Activated effector memory CD4-positive, alpha-beta T cell treated with Interleukin-2 at 50 U/mL for 16 hours (primary cell): ENCODE results near the gene AIF1.

Experiments
- DNase-seq: peaks from one replicate; pipeline ENCODE4 v3.0.0-alpha.2; 2020

Gene AIF1

GRCh38 chr6:31645325-31645724, 30.3 kb downstream of the AIF1 start:
- no peak for DNase-seq

GRCh38 chr6:31651602-31652191, 36.7 kb downstream of the AIF1 start:
- DNase-seq = no peak

GRCh38 chr6:31652925-31653724, 38.1 kb downstream of the AIF1 start:
- no peak for DNase-seq

GRCh38 chr6:31654574-31655348, 39.7 kb downstream of the AIF1 start:
- no peak for DNase-seq

GRCh38 chr6:31655349-31656237, 40.6 kb downstream of the AIF1 start, which contains the start of gene APOM:
APOM (plus strand) TSS chr6:31655894; CDS start chr6:31655967, 73 bp downstream.
- DNase-seq = no peak

DNA sequence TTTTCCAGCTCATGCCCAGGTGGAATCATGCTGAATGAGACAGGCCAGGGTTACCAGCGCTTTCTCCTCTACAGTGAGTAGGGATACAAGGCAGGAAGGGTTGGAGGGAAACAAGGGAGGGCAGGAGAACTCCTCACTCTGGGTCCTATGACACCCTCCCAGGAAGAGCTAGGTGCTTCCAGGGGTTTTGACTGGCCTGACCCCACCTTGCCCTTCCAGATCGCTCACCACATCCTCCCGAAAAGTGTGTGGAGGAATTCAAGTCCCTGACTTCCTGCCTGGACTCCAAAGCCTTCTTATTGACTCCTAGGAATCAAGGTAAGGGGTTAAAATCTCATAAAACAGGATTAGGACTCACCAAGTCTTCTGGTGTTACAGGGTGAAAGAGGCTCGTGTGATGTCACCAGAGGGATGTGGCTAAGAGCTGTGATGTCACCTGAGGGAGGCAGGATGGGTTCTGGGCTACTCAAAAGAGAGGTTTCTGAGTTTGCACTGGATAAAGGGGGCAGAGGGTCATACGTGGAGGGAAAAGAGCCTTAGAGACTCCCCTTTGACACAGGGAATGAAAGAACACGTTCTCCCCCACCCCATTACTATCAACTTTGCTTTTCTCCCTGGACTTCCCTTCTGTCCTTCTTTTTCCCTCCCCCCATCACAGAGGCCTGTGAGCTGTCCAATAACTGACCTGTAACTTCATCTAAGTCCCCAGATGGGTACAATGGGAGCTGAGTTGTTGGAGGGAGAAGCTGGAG, 42.5 kb downstream of the AIF1 start:
- DNase-seq = no peak

GRCh38 chr6:31658158-31658688, 43.2 kb downstream of the AIF1 start:
- DNase-seq = no peak

- DNase-seq = no peak
Measured at GRCh38 chr6:31658983-31659648, 44.1 kb downstream of the AIF1 start.

GRCh38 chr6:31659649-31660380, 44.8 kb downstream of the AIF1 start:
- DNase-seq = no peak

DNA sequence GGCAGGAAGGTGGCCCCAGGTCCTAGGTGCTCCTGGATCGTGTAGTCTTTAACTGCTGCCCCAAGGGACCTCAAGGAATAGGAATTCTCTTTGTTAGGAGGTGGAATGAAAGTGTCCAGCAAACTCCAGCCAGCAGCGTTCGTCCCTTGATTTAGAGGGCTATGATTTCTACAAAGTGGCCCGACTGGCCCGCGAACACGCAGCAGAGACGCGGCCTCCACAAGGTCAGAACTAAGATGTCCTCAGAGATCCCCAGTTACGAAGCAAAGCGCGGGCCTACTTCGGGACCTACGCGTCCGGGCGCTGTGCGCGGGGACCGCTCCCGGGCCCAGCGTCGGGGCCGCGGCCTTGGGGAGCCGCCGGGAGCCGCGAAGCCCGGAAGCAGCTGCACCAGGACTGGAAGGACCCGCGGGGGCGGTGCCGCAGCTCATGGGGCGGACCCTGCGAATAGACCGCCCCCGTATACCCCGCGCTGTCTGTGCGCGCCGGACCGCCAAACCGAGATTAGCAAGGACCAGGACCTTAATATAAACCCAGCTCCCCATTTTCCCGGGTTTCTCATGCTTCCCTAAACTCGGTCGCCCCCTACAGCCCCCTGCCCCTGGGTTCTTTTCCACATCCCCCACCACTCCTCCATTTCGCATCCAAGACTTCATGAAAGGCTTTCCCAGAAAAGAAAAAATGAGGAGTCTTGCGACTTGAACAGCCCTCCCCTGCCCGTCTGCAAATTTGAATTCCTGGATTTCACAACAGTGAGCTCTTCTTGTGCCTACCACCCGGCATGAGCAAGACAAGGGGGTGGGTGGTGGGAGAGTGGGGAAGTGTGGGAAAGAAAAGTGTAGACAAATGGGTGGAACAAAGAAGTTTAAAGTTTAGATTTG, 45.6 kb downstream of the AIF1 start, which contains the start of gene C6orf47:
TSS of gene C6orf47 (minus strand) at position 398 of the 881 bp plus-strand sequence. CDS start 831 bp downstream, outside the sequence.
- peak; percentile 62 for DNase-seq

- DNase-seq = no peak
Measured at GRCh38 chr6:31661262-31662123, 46.5 kb downstream of the AIF1 start.

DNA sequence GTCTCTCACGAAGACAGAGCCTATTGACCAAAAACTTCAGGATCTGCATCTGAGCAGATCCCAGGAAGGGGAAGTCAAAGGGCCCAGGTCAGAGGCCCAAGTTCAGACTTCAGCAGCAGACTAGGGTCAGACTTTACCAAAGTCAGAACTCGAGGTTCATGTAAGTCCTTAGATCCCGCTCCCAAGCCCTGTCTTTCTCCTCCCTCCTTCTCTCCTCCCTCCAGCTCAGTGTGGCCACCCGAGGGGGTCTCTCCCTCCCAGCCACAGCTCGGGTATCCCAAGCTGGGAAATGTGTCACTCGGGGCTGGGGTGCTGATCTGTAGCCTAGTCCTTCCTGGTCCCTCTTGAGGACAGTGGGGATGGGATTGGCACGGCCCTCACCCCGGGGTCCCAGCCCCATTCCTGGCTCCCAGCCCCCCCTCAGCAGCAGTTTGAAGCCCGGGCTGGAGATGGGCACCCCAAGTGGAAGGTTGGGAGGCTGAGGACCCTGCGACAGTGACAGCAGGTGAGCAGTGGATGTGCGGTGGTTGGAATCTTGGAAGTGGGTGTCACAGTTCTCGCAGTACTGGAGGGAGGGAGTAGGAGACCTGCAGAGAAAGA, 47.2 kb downstream of the AIF1 start:
- DNase-seq = no peak

- DNase-seq = no peak
Measured at GRCh38 chr6:31663126-31663960, 48.3 kb downstream of the AIF1 start.

DNA sequence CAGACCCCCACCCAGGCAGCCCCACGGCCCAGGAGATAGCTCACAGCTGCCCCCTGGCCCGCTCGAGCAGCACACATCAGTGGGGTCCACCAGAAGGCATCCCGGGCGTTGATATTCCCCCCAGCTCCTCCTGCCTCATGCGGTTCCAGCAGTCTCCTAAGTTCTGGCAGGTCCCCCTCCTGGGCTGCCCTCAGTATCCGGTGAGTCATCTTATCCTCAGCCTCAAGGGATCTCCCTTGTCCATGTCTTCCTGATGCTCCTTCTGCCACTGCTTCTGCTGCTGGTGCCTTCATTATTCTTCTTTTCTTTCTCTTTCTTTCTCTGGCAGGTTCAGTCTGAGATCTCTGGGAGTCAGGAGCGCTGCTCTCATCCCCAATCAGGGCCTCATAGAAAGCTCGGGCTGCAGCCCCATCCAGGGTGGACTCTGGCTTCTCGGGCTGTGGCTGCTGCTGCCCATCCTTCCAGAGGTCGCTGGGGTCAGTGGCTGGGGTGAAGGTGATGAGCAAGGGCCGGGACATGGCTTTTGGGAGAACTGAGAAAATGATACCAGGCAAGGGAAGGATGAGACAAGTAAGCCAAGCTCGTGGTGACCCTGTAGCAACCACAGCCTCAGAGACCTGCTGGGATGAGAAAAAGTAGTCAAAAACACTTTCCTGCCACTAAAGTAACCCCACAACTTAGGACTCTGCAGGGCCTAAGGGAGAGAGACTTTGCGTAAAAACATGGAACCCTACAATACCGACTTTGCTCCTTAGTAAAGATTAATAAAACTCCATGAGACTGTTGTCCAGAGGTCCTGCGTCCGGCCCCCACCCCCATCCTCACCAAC, 49.1 kb downstream of the AIF1 start:
- DNase-seq = no peak

- peak; percentile 83 for DNase-seq
Measured at GRCh38 chr6:31664790-31665500, 49.9 kb downstream of the AIF1 start, which contains the start of gene GPANK1. GPANK1 (minus strand) TSS chr6:31664997; CDS start chr6:31664478, 519 bp downstream.
